Ascending aorta (tissue), 2 donors: ENCODE measurements around the gene FSCN2. TPM values are rescaled to one million over a fixed set of nuclear protein-coding genes. Genes with fewer than 3 reads are reported as not detected.
"Not testable (repeated sequence)": the region's sequence is repeated elsewhere in the genome, so short reads cannot be mapped to it uniquely, and the experiment has no call there.

Source experiments
- DNase-seq, 2 donors: peaks; one replicate each; pipeline ENCODE4 v3.0.0-alpha.2; 2019; ENCODE audit warnings: low spot score in 2 of 2
- H3K27ac ChIP-seq, 2 donors: fragments of 200-600 bp; sonication (generic); one replicate each; pipeline ENCODE4 v1.5.1; 2016 to 2017; ENCODE audit warnings: mild to moderate bottlenecking in 1 of 2
- H3K27me3 ChIP-seq: fragments of 200-600 bp; sonication (generic); one replicate; pipeline ENCODE4 v1.5.1; 2017
- H3K36me3 ChIP-seq, 2 donors: fragments of 200-600 bp; sonication (generic); one replicate each; pipeline ENCODE4 v1.5.1; 2016
- H3K4me1 ChIP-seq, 2 donors: fragments of 200-600 bp; sonication (generic); one replicate each; pipeline ENCODE4 v1.5.1; 2016 to 2017; ENCODE audit warnings: mild to moderate bottlenecking in 1 of 2
- H3K4me3 ChIP-seq, 2 donors: fragments of 200-600 bp; sonication (generic); one replicate each; pipeline ENCODE4 v1.5.1; 2016 to 2017; ENCODE audit warnings: mild to moderate bottlenecking in 1 of 2
- H3K9me3 ChIP-seq, 2 donors: fragments of 200-600 bp; sonication (generic); one replicate each; pipeline ENCODE4 v1.5.1; 2016
- CTCF ChIP-seq, 3 experiments: fragments of 200-600 bp in 2 of 3; fragments of 450-650 bp in 1 of 3; sonication (generic) in 2 of 3; IDR thresholded peaks; one replicate each; pipeline ENCODE4 v1.5.1; 2016 to 2019; ENCODE audit warnings: antibody characterized with exemption in 3 of 3, mild to moderate bottlenecking in 1 of 3, moderate library complexity in 1 of 3
- intact Hi-C: fragments of 100-400 bp; cut with DNase I; formaldehyde crosslinking; loops from one replicate; pipeline ENCODE4 v1.15.1; 2023
- total RNA-seq: library from RNA; depleted of rRNA; stranded (reverse); fragments of >200 nt; gene quantifications from one replicate; pipeline ENCODE4 v1.1.0, GENCODE V29; 2016

Gene FSCN2
- total RNA-seq, 1 donor from 2014 or later, result not detected

DNA sequence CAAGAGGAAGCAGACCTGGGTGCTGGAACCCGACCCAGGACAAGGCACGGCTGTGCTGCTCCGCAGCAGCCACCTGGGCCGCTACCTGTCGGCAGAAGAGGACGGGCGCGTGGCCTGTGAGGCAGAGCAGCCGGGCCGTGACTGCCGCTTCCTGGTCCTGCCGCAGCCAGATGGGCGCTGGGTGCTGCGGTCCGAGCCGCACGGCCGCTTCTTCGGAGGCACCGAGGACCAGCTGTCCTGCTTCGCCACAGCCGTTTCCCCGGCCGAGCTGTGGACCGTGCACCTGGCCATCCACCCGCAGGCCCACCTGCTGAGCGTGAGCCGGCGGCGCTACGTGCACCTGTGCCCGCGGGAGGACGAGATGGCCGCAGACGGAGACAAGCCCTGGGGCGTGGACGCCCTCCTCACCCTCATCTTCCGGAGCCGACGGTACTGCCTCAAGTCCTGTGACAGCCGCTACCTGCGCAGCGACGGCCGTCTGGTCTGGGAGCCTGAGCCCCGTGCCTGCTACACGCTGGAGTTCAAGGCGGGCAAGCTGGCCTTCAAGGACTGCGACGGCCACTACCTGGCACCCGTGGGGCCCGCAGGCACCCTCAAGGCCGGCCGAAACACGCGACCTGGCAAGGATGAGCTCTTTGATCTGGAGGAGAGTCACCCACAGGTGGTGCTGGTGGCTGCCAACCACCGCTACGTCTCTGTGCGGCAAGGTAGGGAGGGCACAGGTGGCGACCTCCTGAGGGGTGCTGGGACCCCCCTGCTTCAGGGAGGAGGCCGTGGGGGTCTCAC lies 667 bp downstream of the FSCN2 start:
- H3K27ac ChIP-seq, result no peak overlapping the region
- no peaks in the 10 kb centered on the region for H3K36me3 ChIP-seq
- DNase-seq, result no peak
- H3K4me1 ChIP-seq, result peaks cover 4 to 11% of the 10 kb centered on the region in 2 donors
- H3K4me3 ChIP-seq, result no peak overlapping the region
- TF ChIP-seq CTCF (IDR thresholded peaks at IDR 0.05), result no peak
- H3K27me3 ChIP-seq, result no peaks in the 10 kb centered on the region
- intact Hi-C loops, result no loop called here
- H3K9me3 ChIP-seq, result no peaks in the 10 kb centered on the region

- no peak overlapping the region for H3K27ac ChIP-seq
- H3K9me3 ChIP-seq, result no peaks in the 10 kb centered on the region
- DNase-seq, result no peak
- no peaks in the 10 kb centered on the region for H3K27me3 ChIP-seq
- intact Hi-C loops, result no loop called here
- TF ChIP-seq CTCF (IDR thresholded peaks at IDR 0.05), result no peak
- H3K36me3 ChIP-seq, result no peaks in the 10 kb centered on the region
- peaks cover 4 to 9% of the 10 kb centered on the region in 2 donors for H3K4me1 ChIP-seq
- H3K4me3 ChIP-seq, result no peak overlapping the region
These were observed 1.2 kb downstream of the FSCN2 start for GRCh38 chr17:81529437-81529803.

DNA sequence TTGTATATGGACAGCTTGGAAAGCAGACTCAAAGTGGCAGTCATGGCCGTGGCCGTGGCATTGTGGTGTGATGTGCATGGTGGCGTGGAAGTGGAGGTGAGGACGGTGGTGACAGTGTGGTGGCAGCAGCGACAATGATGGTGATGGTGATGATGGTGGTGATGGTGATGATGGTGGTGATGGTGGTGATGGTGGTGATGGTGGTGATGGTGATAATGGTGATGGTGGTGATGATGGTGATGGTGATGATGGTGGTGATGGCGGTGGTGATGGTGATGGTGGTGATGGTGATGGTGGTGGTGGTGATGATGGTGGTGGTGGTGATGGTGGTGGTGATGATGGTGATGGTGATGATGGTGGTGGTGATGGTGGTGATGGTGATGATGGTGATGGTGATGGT lies 2.8 kb downstream of the FSCN2 start:
- H3K36me3 ChIP-seq, H3K9me3 ChIP-seq, H3K4me1 ChIP-seq, DNase-seq, H3K27ac ChIP-seq, H3K27me3 ChIP-seq, H3K4me3 ChIP-seq, intact Hi-C loops: not testable (repeated sequence)

DNA sequence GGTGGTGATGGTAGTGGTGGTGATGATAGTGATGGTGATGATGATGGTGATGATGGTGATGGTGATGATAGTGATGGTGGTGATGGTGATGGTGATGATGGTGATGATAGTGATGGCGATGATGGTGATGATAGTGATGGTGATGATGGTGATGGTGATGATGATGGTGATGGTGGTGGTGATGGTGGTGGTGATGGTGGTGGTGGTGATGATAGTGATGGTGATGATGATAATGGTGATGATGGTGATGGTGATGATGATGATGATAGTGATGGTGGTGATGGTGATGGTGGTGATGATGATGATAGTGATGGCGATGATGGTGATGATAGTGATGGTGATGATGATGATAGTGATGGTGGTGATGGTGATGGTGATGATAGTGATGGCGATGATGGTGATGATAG lies 3.8 kb downstream of the FSCN2 start:
- H3K9me3 ChIP-seq, H3K27me3 ChIP-seq, H3K4me3 ChIP-seq, H3K27ac ChIP-seq, H3K36me3 ChIP-seq, DNase-seq, H3K4me1 ChIP-seq, intact Hi-C loops: not testable (repeated sequence)

DNA sequence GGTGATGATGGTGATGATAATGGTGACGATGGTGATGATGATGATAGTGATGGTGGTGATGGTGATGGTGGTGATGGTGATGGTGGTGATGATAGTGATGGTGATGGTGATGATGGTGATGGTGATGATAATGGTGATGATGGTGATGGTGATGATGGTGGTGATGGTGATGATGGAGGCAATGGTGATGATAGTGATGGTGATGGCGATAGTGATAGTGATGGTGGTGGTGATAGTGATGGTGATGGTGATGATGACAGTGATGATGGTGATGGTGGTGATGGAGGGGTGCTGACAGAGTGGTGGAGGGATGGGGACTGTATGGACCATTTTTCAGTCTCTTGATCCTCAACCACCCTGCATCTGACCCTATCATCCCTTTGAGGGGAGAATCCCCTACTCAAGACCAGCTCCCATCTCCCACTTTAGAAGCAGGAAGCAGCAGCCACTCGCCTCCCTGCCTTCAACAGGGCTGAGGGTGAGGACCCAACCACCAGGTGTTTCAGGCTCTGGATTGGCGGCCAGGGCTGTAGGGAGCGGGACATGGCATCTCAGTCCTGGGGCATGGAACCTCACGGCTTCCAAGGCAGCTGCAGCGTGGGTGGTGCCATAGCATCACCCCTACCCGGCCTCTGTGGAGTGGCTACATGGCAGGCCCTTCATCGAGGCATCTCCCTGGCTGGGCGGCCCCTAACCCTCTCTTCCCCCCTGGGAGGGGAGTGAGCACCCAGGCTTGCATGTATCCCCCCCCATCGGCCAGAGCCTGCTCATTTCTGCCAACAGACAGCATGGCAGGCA lies 4.5 kb downstream of the FSCN2 start:
- Histone ChIP-seq H3K27me3 (no peaks in the 10 kb centered on the region), H3K9me3 (no peaks in the 10 kb centered on the region), H3K4me3 (no peak overlapping the region), H3K27ac (no peak overlapping the region), H3K4me1 (peaks cover 0 to 3% of the 10 kb centered on the region in 2 donors), H3K36me3 (peaks cover 0 to under 1% of the 10 kb centered on the region in 2 donors)
- no peak for TF ChIP-seq CTCF (IDR thresholded peaks at IDR 0.05)
- intact Hi-C loops, result no loop called here
- no peak for DNase-seq

DNA sequence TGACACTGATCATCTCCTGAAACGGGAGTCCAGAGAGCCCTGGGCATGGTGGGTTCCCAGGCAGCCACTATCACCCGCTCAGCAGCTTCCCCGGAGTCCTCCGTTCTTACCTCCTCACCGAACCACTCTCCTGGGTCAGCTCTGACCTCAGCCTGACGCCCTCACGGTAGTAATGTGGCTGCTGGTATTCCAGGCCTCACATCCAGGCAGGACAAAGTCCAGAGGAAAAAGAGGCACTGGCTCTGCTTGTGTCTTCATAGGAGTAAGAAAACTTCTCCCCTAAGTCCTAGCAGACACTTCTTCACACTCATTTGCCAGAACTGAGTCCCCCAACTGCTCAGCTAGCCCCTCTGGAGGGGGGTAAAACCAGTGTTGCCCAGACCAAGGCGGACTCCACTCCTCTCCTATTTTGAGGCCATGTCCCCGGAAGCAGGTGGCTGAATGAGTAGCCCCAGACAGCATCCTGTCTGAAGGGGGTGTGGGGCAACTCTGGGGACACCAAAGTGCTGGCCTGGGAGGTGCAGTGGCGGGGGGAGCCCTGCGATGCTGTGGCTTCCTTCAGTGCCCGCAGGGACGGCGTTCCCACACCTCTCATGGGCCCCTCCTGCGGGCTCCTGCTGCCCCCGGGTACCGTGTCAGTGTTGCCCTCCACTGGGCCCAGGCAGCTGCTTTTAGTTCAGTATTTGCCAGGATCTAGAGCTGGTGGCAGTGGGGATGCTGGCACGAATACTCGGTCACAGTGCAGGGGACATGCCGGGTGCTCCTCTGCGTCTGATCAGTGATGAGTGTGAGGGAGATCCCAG lies 5.4 kb downstream of the FSCN2 start:
- no peak for DNase-seq
- no peaks in the 10 kb centered on the region for H3K27me3 ChIP-seq
- H3K27ac ChIP-seq, result no peak overlapping the region

More for the DNA sequence above, 5.4 kb downstream of the FSCN2 start:
- H3K36me3 ChIP-seq, result peaks cover under 1 to 9% of the 10 kb centered on the region in 2 donors
- no peak overlapping the region for H3K4me3 ChIP-seq
- no peaks in the 10 kb centered on the region for H3K4me1 ChIP-seq
- no peak for TF ChIP-seq CTCF (IDR thresholded peaks at IDR 0.05)
- H3K9me3 ChIP-seq, result no peaks in the 10 kb centered on the region
- intact Hi-C loops, result no loop called here
